LoVo (cell line): Measurements from ENCODE around the gene MTMR3.
"Not testable (repeated sequence)": the region's sequence is repeated elsewhere in the genome, so short reads cannot be mapped to it uniquely, and the experiment has no call there.

Experiments used
- DNase-seq: peaks from one replicate; pipeline ENCODE4 v3.0.0-alpha.2; 2016; ENCODE audit warnings: low spot score

The MTMR3 gene

DNA sequence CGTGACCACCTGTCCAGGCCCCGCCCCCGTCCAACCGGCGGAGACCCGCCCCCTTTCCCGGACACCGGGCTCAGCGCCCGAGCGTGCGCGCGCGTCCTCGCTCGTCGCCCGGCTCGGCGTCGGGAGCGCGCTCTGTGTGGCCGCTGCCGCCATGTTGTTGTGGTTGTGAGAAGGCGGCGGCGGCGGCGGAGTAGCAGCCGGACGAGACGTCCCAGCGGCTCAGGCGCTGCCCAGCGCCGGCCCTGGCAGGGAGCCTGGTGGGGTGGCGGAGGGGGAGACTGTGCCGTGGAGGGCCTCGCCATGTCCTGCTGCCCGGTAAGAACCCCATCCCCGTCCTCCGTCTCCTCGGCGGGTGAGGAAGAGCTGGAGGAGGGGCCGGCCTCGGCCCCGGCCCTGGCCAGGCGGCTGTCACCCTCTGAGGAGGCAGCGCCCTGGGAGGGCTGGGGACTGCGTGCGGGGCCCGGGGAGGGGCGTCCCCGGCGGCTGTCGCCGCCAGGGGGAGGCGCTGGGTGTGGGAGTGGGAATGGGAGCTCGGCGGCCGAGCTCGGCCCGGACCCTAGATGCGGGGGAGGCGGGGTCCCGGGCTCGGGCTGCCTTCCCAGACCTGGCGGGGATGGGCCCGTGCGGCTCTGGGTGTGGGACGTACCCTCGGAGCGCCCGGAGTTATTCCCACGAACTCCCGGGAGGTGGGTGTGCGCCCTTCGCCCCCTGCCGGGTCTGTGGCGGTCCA lies at the start of gene MTMR3:
Gene MTMR3, plus strand, starts transcription at position 130 of the 730 bp plus-strand sequence. CDS start 87,886 bp downstream, outside the sequence.
- peak; percentile 88 for DNase-seq

GRCh38 chr22:29833392-29833965 lies 49.5 kb upstream of the MTMR3 start:
- DNase-seq = no peak

GRCh38 chr22:29834046-29834445 lies 48.9 kb upstream of the MTMR3 start:
- DNase-seq = no peak

- DNase-seq = not testable (repeated sequence)
These were observed 46.1 kb upstream of the MTMR3 start for GRCh38 chr22:29836791-29837370.

DNA sequence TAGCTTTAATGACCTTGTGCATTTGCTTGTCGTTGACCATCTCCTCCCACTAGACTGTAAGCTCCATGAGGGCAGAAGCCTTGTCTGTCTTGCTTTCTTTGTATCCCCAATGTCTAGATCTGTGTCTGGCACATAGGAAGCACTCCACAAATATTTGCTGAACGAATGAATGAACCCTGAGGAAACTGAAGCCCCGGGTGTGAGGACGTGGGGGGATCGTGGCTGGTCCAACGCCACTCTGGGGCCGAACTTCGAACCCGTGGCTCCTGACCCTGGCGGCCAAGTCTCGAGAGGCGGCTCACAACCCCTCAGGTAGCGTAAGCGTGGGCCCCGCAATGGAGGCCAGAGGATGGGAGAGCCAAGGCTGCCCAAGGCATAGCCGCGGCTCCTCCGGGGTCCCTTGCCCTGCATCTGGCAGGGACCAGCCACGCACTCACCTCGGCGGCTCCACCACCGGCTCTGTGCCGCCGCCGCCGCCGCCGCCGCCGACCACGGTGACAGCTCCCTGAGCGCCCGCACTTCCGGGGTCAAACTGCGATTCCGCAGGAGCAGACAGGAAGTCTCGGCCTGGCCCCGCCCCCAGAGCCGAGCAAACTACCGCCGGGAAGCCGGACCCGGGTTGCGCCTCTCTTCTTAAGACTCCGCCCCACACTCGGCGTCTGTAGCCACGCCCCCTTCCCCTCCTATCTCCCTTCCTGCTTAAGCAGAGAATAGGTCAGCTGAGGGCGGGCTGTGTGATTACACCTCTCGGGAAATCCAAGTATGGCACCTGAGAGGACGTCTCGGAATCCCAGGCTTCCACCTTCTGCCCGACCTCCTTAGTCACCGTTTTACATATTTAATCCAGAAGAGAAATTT lies 45.0 kb upstream of the MTMR3 start, which contains the start of gene ASCC2:
Gene ASCC2, minus strand, starts transcription at position 534 of the 858 bp plus-strand sequence. CDS start 5,949 bp downstream, outside the sequence.
- DNase-seq = peak; percentile 99

DNA sequence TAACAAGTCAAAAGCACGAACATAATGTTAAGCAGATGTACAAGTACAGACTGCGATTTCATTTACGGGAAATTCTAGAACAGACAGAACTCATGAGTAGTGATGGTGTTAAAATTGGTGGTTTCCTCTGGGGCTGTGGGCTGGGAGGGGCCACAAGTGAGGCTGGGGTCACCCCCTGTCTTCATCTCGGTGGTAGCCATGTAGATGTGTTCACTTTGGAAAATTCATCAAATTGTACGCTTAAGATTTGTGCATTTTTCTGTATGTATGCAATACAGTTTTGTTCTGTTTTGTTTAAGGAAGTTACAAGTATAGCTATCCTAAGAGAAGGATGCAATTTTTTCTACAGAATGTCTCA lies 44.4 kb upstream of the MTMR3 start:
- DNase-seq = no peak

DNA sequence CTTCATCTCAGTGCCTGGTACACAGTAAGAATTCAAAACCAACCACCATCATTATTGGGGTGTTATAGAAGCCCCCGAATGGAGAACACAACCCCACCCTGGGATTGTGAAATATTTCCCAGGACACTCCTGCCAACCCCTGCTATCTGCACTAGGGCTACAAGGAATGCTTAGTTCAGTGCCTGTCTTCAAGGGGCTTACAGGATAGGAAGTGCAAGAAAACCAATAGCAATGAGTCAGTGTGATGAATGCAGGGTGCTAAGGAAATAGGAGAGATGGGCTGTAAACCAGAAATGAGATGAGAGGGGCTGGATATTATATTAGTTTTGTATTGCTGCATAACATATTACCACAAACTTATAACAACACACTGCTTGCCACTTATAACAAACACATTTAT lies 43.9 kb upstream of the MTMR3 start:
- no peak for DNase-seq

DNA sequence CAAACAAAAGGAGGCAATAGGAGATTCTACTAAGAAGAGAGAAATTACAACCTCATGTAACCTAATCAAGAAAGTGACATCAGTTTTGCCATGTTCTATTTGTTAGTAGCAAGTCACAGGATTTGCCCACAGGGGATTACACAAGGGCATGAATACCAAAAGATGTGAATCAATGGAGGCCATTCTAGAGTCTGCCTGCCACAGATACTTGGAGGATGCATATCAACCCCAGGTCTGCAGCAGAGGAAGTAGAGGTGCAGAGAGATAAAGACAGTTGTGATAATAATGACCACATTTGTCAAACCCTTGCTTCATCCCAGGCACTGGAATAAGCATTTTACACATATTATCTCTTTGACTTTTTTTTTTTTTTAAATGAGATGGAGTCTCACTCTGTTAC lies 42.5 kb upstream of the MTMR3 start:
- DNase-seq = no peak

DNA sequence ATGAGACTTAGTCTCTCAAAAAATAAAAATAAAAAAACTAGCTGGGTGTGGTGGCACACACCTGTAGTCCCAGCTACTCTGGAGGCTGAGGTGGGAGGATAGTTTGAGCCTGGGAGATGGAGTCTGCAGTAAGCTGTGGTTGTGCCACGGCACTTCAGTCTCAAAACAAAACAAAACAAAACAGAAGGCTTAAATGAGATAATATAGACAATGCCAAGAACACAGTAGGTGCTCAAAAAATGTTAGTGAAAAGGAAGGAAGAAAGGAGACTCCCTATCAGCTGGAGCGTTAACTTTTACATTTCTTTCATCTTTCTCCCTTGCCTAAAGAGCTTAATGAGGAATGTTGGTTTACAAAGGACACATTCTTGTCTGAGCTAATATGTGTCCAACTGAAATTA lies 40.8 kb upstream of the MTMR3 start:
- no peak for DNase-seq

GRCh38 chr22:29842740-29843139 lies 40.2 kb upstream of the MTMR3 start:
- DNase-seq = peak; percentile 19

- no peak for DNase-seq
These were observed 36.7 kb upstream of the MTMR3 start for GRCh38 chr22:29846290-29846689.

- DNase-seq = no peak
These were observed 34.9 kb upstream of the MTMR3 start for GRCh38 chr22:29848111-29848510.

DNA sequence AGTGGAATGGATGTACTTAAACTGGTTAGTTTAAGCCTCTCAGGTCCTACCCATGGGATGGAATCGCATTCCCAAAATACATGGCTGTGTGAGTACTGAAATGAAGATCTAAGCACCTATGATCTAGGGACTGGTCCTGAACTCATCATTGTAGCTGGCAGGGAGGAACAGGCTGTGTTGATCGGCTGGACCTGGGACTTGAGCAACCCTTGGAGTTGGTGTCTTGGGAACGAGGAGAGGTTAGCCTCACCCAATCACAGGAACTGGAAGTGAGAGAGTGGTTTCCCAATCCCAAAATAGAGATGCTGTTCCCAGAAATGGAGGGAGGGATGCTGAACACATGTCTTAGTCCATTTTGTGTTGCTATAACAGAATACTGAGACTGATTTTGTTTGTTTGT lies 28.5 kb upstream of the MTMR3 start:
- DNase-seq = no peak

DNA sequence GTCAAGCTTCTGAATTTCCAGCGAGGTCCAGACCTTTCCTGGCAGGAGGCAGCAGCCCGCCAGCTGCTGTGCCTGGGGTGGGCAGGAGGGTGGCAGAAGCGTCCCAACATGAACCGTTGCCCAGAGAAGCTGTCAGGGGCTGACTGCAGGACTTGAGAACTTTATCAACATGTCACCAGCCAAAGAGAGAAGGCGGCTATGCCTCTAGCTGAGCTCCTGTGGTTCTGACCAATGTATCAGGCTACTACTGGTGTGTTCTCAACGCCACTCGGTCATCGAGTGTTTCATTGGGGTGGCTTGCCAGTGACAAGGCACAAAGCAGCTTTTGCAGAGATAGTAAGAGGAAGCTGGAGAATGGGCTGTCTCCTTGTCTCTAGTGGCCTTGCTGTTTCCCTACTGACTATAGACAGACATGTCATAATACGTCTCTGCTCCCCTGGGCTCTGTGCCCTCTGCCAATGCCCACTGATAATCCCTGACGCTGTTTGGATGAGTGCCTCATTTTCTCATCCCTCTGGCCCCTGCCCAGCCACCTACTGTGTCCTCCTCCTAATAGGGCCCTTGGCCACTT lies 27.3 kb upstream of the MTMR3 start:
- DNase-seq = no peak

- no peak for DNase-seq
These were observed 26.5 kb upstream of the MTMR3 start for GRCh38 chr22:29856496-29856895.

GRCh38 chr22:29859030-29859429 lies 23.9 kb upstream of the MTMR3 start:
- DNase-seq = not testable (repeated sequence)

GRCh38 chr22:29860006-29860766 lies 22.8 kb upstream of the MTMR3 start:
- no peak for DNase-seq

DNA sequence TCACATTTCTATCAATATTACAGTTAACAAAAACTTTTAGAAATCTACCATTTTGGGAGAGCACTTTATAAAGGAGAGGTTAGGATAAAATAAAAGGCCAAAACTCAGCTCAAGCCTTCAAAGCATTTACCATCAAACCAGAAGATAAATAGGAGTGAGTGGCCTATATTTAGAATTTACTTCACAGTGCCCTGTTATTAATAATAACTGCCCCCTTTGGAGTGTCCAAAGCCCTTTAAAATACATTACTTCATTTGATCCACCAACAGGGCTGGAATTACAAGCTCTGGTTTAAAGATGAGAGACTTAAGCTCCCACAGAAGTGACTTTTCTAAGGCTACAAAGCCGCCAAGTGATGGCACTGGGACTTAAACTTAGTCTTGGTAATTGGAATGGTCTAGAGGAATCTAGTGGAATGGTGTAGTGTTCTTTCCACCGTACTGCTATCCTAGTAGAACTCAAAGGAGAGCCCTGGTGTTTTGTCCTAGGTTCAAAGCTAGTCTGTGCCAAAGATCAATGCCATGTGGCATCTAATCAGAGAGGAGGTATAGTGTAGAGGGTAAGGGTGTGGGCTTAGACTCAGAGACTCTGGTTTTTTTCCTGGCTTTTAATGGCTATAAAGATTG lies 21.2 kb upstream of the MTMR3 start:
- no peak for DNase-seq

DNA sequence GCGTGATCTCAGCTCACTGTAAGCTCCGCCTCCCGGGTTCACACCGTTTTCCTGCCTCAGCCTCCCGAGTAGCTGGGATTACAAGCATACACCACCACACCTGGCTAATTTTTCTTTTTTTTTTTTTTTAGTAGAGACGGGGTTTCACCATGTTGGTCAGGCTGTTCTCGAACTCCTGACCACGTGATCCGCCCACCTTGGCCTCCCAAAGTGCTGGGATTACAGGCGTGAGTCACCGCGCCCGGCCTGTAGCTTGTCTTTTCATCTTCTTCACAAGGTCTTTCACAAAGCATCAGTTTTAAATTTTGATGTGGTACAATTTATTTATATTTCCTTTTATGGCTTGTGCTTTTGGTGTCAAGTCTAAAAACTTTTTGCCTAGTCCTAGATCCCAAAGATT lies 17.4 kb upstream of the MTMR3 start:
- not testable (repeated sequence) for DNase-seq

DNA sequence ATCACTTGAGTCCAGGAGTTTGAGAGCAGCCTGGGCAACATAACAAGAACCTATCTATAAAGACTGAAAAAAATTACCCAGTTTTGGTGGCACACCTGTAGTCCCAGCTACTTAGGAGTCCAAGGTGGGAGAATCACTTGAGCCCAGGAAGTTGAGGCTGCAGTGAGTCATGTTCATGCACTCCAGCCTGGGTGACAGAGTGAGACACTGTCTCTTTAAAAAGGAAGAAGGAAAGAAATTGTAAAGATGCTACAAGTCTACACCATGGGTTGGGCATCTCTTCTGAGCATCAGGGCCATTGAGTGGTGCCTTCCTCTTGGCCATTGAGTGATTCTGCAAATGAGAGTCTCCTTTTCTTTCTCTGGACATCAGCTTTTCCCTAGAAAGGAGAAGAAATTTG lies 15.7 kb upstream of the MTMR3 start:
- DNase-seq = no peak

DNA sequence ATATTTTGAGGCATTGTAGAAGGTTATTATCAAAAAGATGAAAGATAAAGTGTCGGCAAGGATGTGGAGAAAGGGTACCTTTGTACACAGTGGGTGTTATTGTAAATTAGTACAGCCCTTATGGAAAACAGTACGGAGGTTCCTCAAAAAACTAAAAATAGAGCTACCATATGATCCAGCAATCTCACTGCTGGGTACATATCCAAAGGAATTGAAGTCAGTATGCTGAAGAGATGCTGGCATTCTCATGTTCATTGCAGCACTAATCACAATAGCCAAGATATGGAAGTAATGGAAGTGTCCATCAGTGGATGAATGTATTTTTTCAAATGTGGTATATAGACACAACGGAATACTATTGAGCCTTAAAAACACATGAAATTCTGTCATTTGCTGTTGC lies 15.1 kb upstream of the MTMR3 start:
- no peak for DNase-seq
